HepG2 (cell line): ENCODE data around the gene ETF1.

ENCODE experiments used
- ELF1 ChIP-seq: sonication (generic); formaldehyde crosslinking; IDR thresholded peaks from 2 replicates; pipeline ENCODE4 v1.4.0; 2020; ENCODE audit warnings: missing genetic modification reagents
- PATZ1 ChIP-seq: sonication (generic); formaldehyde crosslinking; IDR thresholded peaks from 2 replicates; pipeline ENCODE4 v1.4.0; 2020; ENCODE audit warnings: missing genetic modification reagents
- PREB ChIP-seq: sonication (generic); formaldehyde crosslinking; IDR thresholded peaks from 2 replicates; pipeline ENCODE4 v1.4.0; 2020; ENCODE audit warnings: missing genetic modification reagents
- REST ChIP-seq, 2 experiments: IDR thresholded peaks; 2 replicates each; pipeline ENCODE4 v1.6.1; 2011 to 2012; ENCODE audit warnings: low read length in 2 of 2, borderline replicate concordance in 1 of 2, low read depth in 1 of 2, mild to moderate bottlenecking in 1 of 2, moderate library complexity in 1 of 2
- RFX5 ChIP-seq: IDR thresholded peaks from 2 replicates; pipeline ENCODE4 v1.6.1; 2011; ENCODE audit warnings: low read depth, low read length, improper control_type of control experiment
- SRSF9 ChIP-seq: fragments of 200-400 bp; formaldehyde crosslinking; IDR thresholded peaks from 2 replicates; pipeline ENCODE4 v1.6.1; 2018; ENCODE audit warnings: borderline replicate concordance, mild to moderate bottlenecking, low read depth, low read length; ENCODE audit not compliant: insufficient read depth, poor library complexity, severe bottlenecking
- STAG1 ChIP-seq: sonication (generic); formaldehyde crosslinking; IDR thresholded peaks from 2 replicates; pipeline ENCODE4 v1.4.0; 2020; ENCODE audit warnings: missing genetic modification reagents
- TCF12 ChIP-seq, 2 experiments: fragments of 450-650 bp in 1 of 2; sonication (generic) in 1 of 2; formaldehyde crosslinking in 1 of 2; IDR thresholded peaks; 2 replicates each; pipeline versions ENCODE4 v1.6.1 to v1.8.0; 2017 to 2022; ENCODE audit warnings: antibody characterized with exemption in 1 of 2, mild to moderate bottlenecking in 1 of 2, missing genetic modification reagents in 1 of 2, moderate library complexity in 1 of 2
- ZFX ChIP-seq: sonication (generic); formaldehyde crosslinking; IDR thresholded peaks from 2 replicates; pipeline ENCODE4 v1.4.0; 2020; ENCODE audit warnings: mild to moderate bottlenecking, low read depth, missing genetic modification reagents, moderate library complexity
- ZNF10 ChIP-seq: sonication (generic); formaldehyde crosslinking; IDR thresholded peaks from 2 replicates; pipeline ENCODE4 v1.4.0; 2020; ENCODE audit warnings: mild to moderate bottlenecking, low read depth, missing genetic modification reagents, borderline replicate concordance
- ZSCAN20 ChIP-seq: sonication (generic); formaldehyde crosslinking; IDR thresholded peaks from 2 replicates; pipeline ENCODE4 v1.4.0; 2020; ENCODE audit warnings: missing genetic modification reagents, mild to moderate bottlenecking, borderline replicate concordance
- ZSCAN29 ChIP-seq: sonication (generic); formaldehyde crosslinking; conservative IDR thresholded peaks from 2 replicates; pipeline ENCODE4 v1.4.0; 2020; ENCODE audit warnings: mild to moderate bottlenecking, missing genetic modification reagents
- ZSCAN30 ChIP-seq: sonication (generic); formaldehyde crosslinking; IDR thresholded peaks from 2 replicates; pipeline ENCODE4 v1.5.0; 2020; ENCODE audit warnings: mild to moderate bottlenecking, missing genetic modification reagents

GRCh38 chr5:138549414-138549813 lies 6.4 kb upstream of the ETF1 start:
- no peak for TF ChIP-seq ZSCAN20
- TF ChIP-seq PREB: no peak
- TF ChIP-seq PATZ1: no peak
- no peak for TF ChIP-seq TCF12 (IDR thresholded peaks at IDR 0.05)
- TF ChIP-seq TCF12 (CRISPR knock-in tag; IDR thresholded peaks at IDR 0.05): no peak
- no peak for TF ChIP-seq RFX5
- TF ChIP-seq REST (IDR thresholded peaks at IDR 0.05; ENCODE audit: borderline replicate concordance in 1 of 2, low read depth in 1 of 2, low read length in 2 of 2): no peak
- no peak for TF ChIP-seq ZFX (CRISPR knock-in tag)
- TF ChIP-seq SRSF9: no peak
- TF ChIP-seq STAG1 (CRISPR knock-in tag): no peak
- TF ChIP-seq ZSCAN29 (CRISPR knock-in tag): no peak
- no peak for TF ChIP-seq ELF1 (CRISPR knock-in tag)
- no peak for TF ChIP-seq ZNF10 (CRISPR knock-in tag)
- TF ChIP-seq ZSCAN30: no peak
